IPS-NIHi11 (cell line): Measurements from ENCODE around the gene CPLX1.
"Not testable (repeated sequence)": the region's sequence is repeated elsewhere in the genome, so short reads cannot be mapped to it uniquely, and the experiment has no call there.

Source experiments
- DNase-seq: peaks from one replicate; pipeline ENCODE4 v3.0.0; 2012; ENCODE audit warnings: mixed read lengths, low spot score

Gene CPLX1

GRCh38 chr4:820230-821172 lies 5.4 kb downstream of the CPLX1 start:
- no peak for DNase-seq

- DNase-seq = no peak
Measured at GRCh38 chr4:819401-820229, 6.3 kb downstream of the CPLX1 start.

DNA sequence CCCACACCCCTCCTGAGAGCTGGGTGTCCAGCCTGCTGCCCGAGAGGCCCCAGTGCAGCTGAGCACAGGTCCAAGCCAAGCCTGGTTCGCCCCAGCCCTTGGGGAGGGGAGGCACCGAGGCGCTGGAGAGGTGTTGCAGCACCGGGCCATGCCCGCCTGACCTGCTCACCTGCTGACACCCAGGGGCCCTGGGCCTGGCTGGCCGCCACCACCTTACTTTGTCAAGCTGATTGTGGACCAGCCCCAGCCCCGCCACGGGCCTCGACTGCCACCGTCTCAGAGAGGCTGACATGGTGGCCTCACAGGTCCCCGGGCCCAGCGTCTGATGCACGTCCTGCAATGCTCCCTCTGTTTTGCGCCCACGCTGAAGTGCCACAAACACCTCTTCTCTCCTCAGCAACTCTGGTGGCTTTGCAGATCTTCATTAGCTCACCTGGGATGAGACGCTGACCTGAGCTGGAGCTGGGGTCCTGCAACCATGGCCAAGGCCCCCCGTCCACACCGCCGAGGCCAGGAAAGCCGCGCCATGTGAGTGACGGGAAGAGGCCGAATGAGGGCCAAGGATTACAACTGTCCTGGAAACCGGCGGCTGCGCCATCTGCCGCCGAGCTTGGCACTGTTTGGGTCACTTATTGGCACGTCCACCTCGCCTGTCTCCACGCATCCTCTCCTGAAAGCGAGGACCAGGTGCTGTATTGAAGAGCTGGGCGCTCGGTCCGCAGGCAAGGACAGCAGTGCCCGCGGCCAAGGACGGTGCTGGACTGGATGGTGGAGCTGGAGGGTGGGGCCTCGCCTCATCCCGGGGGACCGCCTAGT lies 7.6 kb downstream of the CPLX1 start:
- DNase-seq = peak; percentile 5

GRCh38 chr4:815464-816146 lies 10.3 kb downstream of the CPLX1 start:
- no peak for DNase-seq

- DNase-seq = no peak
Measured at GRCh38 chr4:814312-814850, 11.5 kb downstream of the CPLX1 start.

- DNase-seq = no peak
Measured at GRCh38 chr4:813900-814299, 12.0 kb downstream of the CPLX1 start.

DNA sequence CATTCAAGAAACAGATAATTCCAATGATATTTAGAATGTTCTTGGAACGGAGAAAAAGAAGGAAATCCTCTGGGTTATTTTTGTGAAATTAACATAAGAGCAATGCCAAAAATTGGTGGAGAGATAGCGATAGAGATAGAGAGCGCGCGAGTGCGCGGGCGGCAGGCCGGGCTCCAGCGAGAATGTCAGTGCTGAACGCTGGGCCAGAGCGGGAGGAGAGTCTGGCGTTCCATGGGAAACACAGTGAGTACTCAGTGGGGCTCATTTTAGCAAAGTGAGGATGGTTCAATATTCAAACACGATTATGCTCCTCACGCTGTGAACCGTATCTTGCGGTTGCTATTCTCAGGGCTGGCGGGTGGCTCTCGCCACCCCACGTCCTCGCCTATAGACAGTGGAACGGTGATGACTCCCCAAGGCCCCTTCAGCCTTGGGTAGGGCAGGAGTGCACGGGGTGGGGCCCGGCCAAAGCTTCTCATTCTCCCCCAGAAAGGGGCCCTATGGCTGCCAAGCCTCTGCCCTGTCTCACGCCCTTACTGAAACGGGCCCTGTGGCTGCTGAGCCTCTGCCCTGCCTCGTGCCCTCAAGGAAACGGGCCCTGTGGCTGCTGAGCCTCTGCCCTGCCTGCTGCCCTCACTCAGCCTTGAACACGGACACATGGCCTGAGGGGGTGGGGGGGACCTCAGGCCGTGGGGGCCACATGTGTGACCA lies 16.9 kb downstream of the CPLX1 start:
- DNase-seq = no peak

GRCh38 chr4:807792-808191 lies 18.1 kb downstream of the CPLX1 start:
- no peak for DNase-seq

DNA sequence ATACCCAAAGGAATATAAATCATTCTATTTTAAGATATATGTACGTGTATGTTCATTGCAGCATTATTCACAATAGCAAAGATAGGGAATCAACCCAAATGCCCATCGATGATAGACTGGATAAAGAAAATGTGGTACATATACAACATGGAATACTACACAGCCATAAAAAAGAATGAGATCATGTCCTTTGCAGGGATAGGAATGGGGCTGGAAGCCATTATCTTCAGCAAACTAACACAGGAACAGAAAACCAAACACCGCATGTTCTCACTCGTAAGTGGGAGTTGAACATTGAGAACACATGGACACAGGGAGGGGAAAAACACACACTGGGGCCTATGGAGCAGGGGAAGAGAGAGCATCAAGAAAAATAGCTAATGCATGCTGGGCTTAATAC lies 18.9 kb downstream of the CPLX1 start:
- DNase-seq = not testable (repeated sequence)

DNA sequence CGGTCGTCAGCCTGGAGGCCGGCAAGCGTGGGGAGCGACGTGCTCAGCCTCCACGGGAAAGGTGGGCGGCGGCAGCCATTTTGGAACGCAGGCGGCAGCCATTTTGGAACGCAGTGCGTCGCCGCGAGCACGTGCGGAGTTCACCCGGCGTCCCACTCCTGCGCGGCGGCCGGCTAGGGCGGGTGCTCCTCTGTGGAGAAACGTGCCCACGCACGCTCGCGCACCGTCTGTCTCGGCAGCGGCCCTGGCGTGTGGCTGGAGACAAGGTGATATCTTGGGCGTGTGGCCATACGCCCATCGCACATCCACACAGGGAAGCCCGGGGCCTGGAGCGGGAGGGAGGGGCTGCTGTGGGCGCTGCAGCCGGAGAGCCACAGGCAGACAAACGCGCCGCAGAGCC lies 21.1 kb downstream of the CPLX1 start:
- no peak for DNase-seq

GRCh38 chr4:803884-804283 lies 22.0 kb downstream of the CPLX1 start:
- no peak for DNase-seq

DNA sequence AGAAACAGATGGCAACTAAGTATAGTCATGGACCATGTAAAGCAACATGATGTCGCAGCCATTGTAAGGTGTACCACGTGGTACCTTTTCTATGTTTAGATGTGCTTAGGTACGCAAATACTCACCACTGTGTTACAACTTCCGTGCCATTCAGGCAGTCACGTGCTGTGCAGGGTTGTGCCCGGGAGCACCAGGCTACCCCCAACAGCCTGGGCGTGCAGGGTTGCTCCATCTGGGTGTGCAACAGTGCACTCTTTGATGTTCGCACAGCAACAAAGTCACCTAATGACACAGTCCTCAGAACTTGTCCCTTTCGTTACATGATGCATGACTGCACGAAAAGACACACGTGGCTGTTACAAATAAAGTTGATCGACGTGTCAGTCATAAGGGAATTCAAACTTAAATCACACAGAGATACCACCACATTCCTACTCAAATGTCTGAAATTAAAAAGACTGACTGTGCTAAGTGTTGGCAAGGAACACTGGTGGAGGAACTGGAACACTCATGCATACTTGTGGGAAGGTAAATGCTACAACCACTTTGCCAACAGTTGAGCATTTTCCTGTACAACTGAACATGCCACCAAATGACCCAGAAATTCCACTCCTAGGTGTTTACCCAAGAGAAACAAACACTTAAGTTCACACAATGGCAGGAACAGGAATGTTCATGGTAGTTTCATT lies 24.3 kb downstream of the CPLX1 start:
- DNase-seq = peak; percentile 1

DNA sequence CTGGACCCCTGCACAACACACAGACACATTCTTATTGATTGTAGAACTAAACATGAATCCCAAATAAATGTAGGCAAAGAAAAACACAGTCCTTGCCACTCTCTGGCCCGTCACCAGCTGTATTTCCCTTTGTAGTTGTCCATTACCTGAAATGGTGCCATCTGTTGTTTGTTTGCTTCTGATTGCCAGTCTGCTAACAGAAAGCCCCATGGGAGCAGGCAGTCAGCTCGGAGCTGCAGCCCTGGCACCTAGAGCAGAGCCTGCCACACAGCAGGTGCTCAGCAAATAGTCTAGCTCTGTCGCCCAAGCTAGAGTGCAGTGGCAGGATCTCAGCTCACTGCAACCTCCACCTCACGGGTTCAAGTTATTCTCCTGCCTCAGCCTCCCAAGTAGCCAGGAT lies 28.9 kb downstream of the CPLX1 start:
- DNase-seq = no peak

DNA sequence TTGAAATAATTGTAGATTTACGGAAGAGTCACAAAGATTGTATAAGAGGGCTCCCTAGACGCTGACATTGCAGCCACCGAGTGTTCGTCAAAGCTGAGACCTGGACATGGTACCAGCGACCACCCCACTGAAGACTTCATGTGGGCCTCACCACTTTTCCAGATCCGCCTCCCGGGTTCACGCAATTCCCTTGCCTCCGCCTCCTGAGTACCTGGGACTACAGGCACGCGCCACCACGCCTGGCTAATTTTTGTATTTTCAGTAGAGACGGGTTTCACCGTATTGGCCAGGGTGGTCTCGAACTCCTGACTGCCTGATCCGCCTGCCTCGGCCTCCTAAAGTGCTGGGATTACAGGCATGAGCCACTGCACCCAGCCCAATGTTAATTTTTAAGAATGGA lies 29.7 kb downstream of the CPLX1 start:
- DNase-seq = no peak

DNA sequence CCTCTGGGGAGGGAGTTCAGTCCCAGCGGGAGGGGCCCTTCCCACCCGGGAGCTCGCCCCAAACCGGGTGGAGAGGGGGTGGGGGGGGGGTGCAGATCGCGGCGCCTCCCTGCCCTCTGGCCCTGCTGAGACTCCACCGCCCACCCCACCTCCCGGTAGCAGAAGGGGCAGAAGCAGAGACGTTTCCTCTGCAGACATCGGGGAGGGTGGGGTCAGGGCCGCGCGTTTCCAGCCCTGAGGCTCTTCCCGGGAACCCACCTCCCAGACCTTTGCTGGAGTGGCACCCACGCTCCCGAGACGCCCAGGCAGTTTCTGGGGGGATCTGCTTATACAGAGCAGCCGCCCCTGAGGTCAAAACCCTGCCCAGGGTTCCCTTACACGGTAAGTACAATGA lies 30.2 kb downstream of the CPLX1 start:
- no peak for DNase-seq

- DNase-seq = peak; percentile 41
Measured at GRCh38 chr4:794900-795725, 30.8 kb downstream of the CPLX1 start.

DNA sequence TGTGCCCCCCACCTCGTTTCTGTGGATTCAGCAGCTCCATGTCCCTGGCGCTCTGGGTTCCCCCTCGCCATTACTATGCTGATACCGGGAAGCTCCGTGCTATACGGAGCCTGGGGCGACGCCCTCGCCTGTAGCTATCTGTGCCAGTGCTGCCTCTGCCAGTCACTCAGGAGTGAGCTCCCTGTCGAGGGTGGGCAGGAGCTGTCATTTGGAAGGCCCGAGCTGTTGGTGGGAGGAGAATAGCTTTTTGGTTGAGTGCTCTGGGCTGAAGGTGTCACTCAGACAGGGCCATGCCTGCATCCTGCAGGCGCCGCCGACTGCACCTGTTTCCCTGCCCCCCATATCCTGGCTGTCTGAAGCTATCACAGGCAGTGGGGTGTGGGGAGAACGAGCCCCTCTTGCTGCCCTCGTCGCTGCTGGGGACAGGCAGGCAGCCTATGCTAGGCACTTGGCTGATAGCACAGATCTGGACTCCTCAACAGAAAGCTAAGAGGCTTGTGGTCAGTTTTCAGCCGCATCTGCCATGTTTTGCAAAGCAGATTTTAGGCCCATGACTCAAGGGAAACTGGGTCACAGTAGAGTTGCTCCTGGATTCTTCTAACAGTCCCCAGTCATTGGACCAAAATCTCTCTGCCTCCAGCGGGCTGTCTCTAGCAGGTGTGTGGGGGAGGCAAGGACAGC lies 31.8 kb downstream of the CPLX1 start:
- DNase-seq = no peak

GRCh38 chr4:793093-793861 lies 32.7 kb downstream of the CPLX1 start:
- peak; percentile 42 for DNase-seq
